ENCODE results near the gene HDLBP. TPM values are rescaled to one million over a fixed set of nuclear protein-coding genes. Genes with fewer than 3 reads are reported as not detected.

Gene HDLBP
- total and polyA plus RNA-seq, 10 donors, result 46.1 to 333 (median 244) TPM

- intact Hi-C loops (cut with DNase I; ENCODE audit: low total_unique reads), result no loop called here
- 85 to 92% (median 90%) methylated on average over 7 of the region's 7 CpGs for WGBS, 5 donors
Observed at GRCh38 chr2:241263061-241263460, 52.4 kb downstream of the HDLBP start.

GRCh38 chr2:241261628-241262027, 53.8 kb downstream of the HDLBP start:
- Histone ChIP-seq H3K27ac (no peak overlapping the region), H3K4me3 (no peak overlapping the region), H3K4me1 (peaks cover 0 to 26% (median 2%) of the 10 kb centered on the region in 6 donors), H3K36me3 (peaks cover 6 to 100% (median 82%) of the 10 kb centered on the region in 6 donors), H3K9me3 (no peaks in the 10 kb centered on the region), H3K27me3 (replicated peaks in 1 of 7) (no peaks in the 10 kb centered on the region)
- intact Hi-C loops (cut with DNase I; ENCODE audit: low total_unique reads), result no loop called here
- WGBS, 5 donors, result 82 to 93% (median 87%) methylated on average over 4 of the region's 4 CpGs
- no peak for DNase-seq
- TF ChIP-seq POLR2A (IDR thresholded peaks at IDR 0.05), result no peak
- peak in 1 of 3 donors; percentile 17 for TF ChIP-seq POLR2AphosphoS5 (IDR thresholded peaks at IDR 0.05)

More at GRCh38 chr2:241263061-241263460, 52.4 kb downstream of the HDLBP start:
- no peak for TF ChIP-seq POLR2A (IDR thresholded peaks at IDR 0.05)
- no peak for TF ChIP-seq POLR2AphosphoS5 (IDR thresholded peaks at IDR 0.05)
- TF ChIP-seq, protein P1, sequence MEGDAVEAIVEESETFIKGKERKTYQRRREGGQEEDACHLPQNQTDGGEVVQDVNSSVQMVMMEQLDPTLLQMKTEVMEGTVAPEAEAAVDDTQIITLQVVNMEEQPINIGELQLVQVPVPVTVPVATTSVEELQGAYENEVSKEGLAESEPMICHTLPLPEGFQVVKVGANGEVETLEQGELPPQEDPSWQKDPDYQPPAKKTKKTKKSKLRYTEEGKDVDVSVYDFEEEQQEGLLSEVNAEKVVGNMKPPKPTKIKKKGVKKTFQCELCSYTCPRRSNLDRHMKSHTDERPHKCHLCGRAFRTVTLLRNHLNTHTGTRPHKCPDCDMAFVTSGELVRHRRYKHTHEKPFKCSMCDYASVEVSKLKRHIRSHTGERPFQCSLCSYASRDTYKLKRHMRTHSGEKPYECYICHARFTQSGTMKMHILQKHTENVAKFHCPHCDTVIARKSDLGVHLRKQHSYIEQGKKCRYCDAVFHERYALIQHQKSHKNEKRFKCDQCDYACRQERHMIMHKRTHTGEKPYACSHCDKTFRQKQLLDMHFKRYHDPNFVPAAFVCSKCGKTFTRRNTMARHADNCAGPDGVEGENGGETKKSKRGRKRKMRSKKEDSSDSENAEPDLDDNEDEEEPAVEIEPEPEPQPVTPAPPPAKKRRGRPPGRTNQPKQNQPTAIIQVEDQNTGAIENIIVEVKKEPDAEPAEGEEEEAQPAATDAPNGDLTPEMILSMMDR (IDR thresholded peaks at IDR 0.05 in 8 of 11, conservative IDR thresholded peaks at IDR 0.05 in 3 of 11), result no peak
- Histone ChIP-seq H3K27me3 (replicated peaks in 1 of 7) (no peaks in the 10 kb centered on the region), H3K36me3 (peaks cover 6 to 100% (median 75%) of the 10 kb centered on the region in 6 donors), H3K9me3 (no peaks in the 10 kb centered on the region), H3K4me3 (no peak overlapping the region), H3K27ac (no peak overlapping the region), H3K4me1 (peaks cover 0 to 20% (median 8%) of the 10 kb centered on the region in 6 donors)
- no peak for DNase-seq

DNA sequence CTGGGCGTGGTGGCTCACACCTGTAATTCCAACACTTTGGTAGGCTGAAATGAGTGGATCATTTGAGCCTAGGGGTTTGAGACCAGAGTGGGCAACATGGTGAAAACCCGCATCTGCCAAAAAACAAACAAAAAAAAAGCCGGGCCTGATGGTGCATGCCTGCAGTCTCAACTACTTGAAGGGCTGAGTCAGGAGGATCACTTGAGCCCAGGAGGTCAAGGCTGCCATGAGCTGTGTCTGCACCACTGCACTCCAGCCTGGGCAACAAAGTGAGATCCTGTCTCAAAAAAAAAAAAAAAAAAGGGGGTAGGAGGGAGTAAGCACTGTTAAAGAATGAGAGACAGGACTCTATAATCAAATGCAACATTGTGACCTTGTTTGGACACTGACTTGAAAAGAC, 54.6 kb downstream of the HDLBP start:
- no peak for TF ChIP-seq POLR2A (IDR thresholded peaks at IDR 0.05)
- peaks cover 0 to 26% (median 2%) of the 10 kb centered on the region in 6 donors for H3K4me1 ChIP-seq
- WGBS, 5 donors, result 93 to 96% (median 96%) methylated on average over 3 of the region's 3 CpGs

GRCh38 chr2:241258505-241259280, 56.8 kb downstream of the HDLBP start:
- TF ChIP-seq POLR2A (IDR thresholded peaks at IDR 0.05) (no peak), POLR2AphosphoS5 (IDR thresholded peaks at IDR 0.05) (no peak)
- TF ChIP-seq, protein P1 (IDR thresholded peaks at IDR 0.05 in 8 of 11, conservative IDR thresholded peaks at IDR 0.05 in 3 of 11), result no peak
- intact Hi-C loops (cut with DNase I; ENCODE audit: low total_unique reads), result no loop called here
- Histone ChIP-seq H3K27me3 (replicated peaks in 1 of 7) (no peaks in the 10 kb centered on the region), H3K36me3 (peaks cover 6 to 100% (median 84%) of the 10 kb centered on the region in 6 donors), H3K27ac (no peak overlapping the region), H3K4me3 (no peak overlapping the region), H3K9me3 (no peaks in the 10 kb centered on the region), H3K4me1 (peaks cover 0 to 26% (median 2%) of the 10 kb centered on the region in 6 donors)
- 58 to 76% (median 66%) methylated on average over 8 of the region's 8 CpGs for WGBS, 5 donors
- DNase-seq, result no peak

More for the DNA sequence above, 54.6 kb downstream of the HDLBP start:
- Histone ChIP-seq H3K27me3 (replicated peaks in 1 of 7) (no peaks in the 10 kb centered on the region), H3K27ac (no peak overlapping the region), H3K9me3 (no peaks in the 10 kb centered on the region), H3K36me3 (peaks cover 6 to 100% (median 82%) of the 10 kb centered on the region in 6 donors), H3K4me3 (no peak overlapping the region)
- no peak for DNase-seq
- intact Hi-C loops (cut with DNase I; ENCODE audit: low total_unique reads), result no loop called here

GRCh38 chr2:241257419-241258032, 57.9 kb downstream of the HDLBP start:
- Histone ChIP-seq H3K27ac (no peak overlapping the region), H3K9me3 (no peaks in the 10 kb centered on the region), H3K4me3 (no peak overlapping the region), H3K36me3 (peaks cover 2 to 100% (median 84%) of the 10 kb centered on the region in 6 donors), H3K27me3 (replicated peaks in 1 of 7) (no peaks in the 10 kb centered on the region), H3K4me1 (peaks cover 0 to 26% (median 2%) of the 10 kb centered on the region in 6 donors)
- 85 to 90% (median 88%) methylated on average over 11 of the region's 11 CpGs for WGBS, 5 donors
- TF ChIP-seq POLR2A (IDR thresholded peaks at IDR 0.05), result no peak
- TF ChIP-seq, protein P1 (IDR thresholded peaks at IDR 0.05 in 8 of 11, conservative IDR thresholded peaks at IDR 0.05 in 3 of 11), result peak in 1 of 11 experiments; percentile 31
- intact Hi-C loops (cut with DNase I; ENCODE audit: low total_unique reads), result no loop called here
- DNase-seq, result no peak

Data from spleen (tissue), 11 donors.